ENCODE data around the gene STRN3.
"Not testable (repeated sequence)": the region's sequence is repeated elsewhere in the genome, so short reads cannot be mapped to it uniquely, and the experiment has no call there.

Gene STRN3

DNA sequence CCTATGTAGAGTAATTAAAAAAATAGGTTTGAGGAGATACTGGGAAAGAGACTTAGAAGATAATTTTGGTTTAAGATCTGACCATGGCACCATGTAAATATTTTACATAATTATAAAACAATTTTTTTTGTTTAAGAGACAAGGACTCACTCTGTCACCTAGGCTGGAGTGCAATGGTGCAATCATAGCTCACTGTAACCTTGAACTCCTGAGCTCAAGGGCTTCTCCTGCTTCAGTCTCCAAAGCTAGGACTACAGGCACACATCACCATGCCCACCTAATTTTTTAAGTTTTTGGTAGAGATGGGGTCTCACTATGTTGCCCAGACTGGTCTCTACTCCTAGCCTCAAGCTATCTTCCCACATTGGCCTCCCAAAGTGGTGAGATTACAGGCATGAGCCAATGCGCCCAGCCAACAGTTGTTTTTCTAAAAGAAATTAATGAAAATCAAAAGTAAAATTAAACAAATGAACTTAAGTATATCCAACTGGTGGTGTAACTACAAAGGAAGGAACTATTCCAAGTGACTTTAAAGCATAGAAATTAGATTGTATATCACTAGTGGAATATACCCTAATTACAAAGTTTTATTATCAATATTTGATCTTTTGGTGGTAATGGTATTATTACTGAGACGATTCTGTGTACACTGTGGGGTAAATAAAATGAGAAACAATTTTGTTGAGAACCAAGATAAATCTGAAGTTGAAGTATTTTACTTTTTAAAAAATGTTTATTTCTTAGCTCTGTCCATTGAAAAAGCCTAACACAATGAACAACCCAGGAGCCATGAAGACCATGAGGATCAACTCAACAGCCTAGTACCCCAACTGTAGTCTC is 122.7 kb downstream of the STRN3 start:
- DNase-seq: no peak

DNA sequence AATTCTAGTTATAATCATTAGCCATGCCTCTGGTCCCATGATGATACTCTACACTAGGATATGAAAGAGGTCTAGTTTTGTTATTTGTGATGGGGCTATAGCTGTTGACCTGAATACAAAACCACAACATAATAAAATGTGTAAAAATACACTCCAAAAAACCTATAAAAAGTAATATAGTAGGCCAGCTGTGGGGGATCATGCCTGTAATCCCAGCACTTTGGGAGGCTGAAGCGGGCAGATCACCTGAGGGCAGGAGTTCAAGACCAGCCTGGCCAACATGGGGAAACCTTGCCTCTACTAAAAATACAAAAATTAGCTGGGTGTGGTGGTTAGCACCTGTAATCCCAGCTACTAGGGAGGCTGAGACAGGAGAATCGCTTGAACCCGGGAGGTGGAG is 129.1 kb downstream of the STRN3 start:
- not testable (repeated sequence) for DNase-seq

GRCh38 chr14:30896435-30896834 is 129.7 kb downstream of the STRN3 start:
- DNase-seq: no peak

DNA sequence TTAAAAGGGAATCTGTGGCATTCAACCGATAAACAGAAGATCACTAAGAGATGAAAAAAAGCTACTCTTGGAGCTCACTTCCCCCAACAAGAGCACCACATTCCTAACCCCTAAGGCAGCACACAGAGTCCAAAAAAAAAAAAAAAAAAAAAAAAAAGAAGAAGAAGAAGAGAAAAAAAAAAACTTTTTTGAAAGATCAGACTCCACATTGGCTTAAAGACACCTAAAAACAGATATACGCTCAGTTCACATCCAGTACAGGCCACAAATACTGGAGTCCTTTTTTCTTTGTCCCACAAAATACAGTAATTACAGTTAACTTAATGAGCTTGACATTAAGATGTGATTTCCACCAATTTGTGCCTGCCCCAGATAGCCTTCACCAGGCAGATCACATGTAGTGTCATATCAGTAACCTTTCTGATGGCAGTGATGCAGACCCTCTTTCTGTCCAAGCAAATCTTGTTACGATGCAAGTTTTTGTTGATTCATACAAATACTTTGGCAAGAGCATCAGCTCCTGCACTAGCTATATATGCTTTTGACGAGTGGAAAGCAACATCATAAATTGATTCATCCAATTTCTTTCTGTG is 131.2 kb downstream of the STRN3 start:
- no peak for DNase-seq

GRCh38 chr14:30893819-30894218 is 132.4 kb downstream of the STRN3 start:
- DNase-seq: no peak

GRCh38 chr14:30889244-30889594 is 137.0 kb downstream of the STRN3 start:
- no peak for DNase-seq

DNA sequence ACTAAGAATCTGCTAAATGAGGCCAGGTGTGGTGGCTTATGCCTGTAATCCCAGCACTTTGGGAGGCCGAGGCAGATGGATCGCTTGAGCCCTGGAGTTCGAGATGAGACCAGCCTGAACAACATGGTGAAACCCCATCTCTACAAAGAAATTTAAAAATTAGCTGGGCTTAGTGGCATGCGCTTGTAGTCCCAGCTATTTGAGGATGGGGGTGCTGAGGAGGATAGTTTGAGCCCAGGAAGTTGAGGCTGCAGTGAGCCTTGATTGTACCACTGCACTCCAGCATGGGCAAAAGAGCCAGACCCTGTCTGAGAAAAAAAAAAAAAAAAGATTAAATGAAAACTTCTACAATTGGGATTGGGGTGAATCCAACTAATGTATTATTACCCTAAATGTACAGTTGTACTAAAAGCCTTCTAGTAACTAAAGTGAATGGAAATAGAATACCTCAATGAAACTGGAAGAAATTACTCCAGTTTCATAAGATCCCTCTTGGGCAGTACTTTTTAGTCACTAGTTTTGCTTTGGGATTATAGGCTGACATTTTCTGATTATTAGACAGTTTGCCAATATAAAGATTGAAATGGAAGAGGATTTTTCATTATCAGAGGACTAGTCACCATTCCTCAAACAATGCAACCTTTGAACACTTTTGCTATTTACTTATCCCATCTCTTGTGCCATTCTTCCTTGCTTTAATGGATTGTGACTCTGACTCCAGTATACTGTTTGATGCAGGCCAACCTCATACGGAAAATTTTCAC is 137.5 kb downstream of the STRN3 start:
- DNase-seq: no peak

GRCh38 chr14:30885840-30886740 is 140.1 kb downstream of the STRN3 start:
- DNase-seq: no peak

- DNase-seq: no peak
Measured at GRCh38 chr14:30884901-30885300, 141.3 kb downstream of the STRN3 start.

DNA sequence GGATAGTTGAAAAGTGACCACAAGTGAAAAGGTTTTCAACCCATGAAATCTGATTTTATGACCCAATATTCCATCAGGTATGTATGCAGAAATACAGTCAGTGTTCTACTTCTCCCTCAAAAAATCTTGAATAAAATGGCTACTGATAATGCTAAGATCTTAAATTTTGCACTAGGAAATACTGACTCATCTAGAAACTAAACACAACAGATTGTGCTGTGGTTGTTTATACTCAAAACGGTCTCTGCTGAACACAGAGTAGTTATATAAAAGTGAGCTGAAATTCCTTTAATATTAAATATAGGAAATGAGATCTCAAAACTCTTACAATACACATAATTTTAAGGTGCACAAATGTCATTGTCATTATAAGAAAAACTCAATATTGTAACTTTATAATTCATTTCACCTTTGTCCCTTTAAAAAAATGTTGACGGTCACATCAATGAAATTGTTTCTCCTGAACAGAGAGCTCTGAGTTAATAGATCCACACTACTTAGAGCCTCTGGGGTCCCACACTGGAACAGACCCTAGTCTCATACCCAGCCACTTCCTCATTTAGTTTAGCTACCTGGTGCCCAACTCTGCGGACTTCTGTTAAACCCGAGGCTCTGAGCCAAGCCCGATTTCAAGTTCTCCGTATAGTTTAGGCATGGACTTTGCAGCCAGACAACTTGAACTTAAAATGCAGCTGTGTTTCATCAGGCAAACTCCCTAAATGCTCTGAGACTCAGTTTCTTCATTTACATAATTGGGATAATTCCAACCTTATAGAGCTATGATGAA is 142.5 kb downstream of the STRN3 start:
- DNase-seq: no peak

- no peak for DNase-seq
Measured at GRCh38 chr14:30882431-30882830, 143.7 kb downstream of the STRN3 start.

DNA sequence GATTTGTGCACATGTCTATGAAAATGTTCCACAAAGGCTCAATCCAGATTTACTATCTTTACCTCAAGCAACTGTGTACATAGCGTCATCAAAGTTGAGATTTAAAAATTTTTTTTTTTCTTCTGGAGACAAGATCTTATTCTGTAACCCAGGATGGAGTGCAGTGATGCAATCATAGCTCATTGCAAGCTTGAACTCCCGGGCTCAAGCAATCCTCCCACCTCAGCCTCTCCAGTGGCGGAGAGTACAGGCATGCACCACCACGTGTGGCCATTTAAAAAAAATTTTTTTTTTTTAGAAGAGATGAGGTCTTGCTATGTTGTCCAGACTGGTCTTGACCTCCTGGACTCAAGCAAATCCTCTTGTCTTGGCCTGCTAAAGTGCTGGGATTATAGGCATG is 149.5 kb downstream of the STRN3 start:
- no peak for DNase-seq

DNA sequence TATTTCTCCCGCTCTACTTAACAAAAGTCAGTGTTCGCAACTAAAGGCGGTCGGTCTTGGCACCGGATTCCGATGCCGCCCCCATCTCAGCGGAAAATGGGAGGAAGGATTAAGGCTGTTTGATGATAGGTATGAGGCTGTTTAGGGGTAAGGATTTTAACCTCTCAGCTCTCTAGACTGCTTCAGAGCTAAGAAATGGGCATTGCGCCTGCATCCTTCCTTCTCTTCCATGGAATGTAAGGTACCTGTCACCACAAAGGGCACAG is 150.5 kb downstream of the STRN3 start:
- no peak for DNase-seq

DNA sequence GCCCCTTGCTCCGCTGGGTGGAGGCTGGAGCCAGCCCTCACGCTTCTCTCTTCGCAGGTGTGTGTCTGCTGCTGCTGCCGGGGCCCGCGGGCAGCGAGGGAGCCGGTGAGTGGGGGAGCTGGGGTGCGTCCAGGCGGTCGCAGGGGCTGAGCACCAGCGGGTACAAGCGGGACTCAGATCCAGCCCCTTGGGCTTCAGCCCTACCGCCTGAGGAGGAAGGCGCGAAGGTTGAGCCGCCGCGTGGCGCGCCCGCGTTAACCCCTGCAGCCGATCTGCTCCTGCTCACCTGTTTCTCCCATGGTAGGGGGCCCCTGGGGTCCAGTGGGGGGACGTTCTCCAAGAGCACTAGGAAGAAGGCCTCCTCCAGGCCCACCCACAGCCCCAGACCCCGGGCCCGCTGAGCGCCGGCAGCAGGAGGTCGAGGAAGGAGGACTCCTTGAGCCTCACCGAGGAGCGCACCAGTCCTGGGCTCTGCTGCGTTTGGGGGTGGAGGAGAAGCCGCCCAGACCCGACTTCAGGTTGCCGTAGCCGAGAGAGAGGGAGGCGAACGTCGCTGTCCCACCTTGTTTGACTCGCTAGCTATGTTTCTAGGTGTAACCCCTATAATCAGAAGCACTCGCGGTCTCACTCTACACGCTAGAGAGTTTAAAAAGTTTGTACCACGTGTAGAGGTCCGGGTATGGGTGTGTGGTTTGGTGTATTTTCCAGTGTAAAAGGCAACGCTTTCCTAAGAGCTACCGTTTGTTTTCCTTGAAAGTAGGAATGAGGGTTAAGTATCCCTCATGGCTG is 151.0 kb downstream of the STRN3 start:
- DNase-seq: no peak

GRCh38 chr14:30874120-30874998 is 151.8 kb downstream of the STRN3 start, which contains the start of gene COCH:
Gene COCH (plus strand): TSS chr14:30874559. CDS start chr14:30874939, 380 bp downstream.
- DNase-seq: peak; percentile 72

- DNase-seq: no peak
Measured at GRCh38 chr14:30873308-30874119, 152.7 kb downstream of the STRN3 start.

DNA sequence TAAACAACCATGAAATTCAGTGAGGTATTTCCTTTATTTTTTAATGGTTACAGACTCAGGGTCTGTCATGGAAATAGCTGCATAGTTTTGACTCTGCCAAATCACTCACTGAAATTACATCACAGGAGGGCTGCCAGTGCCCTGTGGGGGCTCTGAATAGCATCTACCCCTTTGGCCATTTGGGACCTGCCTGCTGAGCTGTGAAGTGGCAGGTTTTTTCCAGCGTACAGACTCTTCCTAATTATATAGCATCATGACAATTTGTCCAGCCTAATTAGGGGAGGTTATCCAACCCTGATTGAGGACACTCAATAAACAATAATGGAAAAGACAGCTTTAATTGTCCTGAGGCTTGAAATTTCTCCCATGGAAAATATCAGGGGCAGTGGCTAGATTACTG is 153.6 kb downstream of the STRN3 start:
- DNase-seq: no peak

DNA sequence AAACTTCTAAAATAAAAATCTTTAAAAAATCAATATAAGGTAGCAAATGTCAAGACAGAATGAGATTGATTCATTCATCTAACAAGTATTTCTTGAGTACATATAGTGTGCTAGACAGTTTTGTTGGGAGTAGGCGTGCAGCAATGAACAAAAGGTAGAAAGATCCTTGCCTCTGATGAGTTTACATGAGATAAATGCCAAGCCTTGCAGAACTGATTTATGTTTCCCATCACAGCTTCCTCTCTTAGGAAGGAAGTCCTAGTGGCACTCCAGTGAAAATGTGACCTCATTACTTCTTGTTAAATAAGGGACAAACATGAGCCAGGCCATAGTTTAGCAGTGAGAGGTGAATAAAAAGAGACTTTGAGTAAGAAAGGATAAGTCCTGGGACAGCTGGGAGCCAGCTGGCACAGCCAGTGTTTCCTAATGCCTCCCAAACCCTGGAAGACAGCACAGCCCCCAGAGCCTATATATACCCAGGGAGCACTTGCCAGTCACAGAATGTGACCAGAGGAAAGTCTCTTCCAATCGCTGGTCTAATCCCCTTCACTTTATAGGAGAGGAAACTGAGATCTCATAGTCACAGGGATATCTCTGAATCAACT is 156.5 kb downstream of the STRN3 start:
- no peak for DNase-seq

DNA sequence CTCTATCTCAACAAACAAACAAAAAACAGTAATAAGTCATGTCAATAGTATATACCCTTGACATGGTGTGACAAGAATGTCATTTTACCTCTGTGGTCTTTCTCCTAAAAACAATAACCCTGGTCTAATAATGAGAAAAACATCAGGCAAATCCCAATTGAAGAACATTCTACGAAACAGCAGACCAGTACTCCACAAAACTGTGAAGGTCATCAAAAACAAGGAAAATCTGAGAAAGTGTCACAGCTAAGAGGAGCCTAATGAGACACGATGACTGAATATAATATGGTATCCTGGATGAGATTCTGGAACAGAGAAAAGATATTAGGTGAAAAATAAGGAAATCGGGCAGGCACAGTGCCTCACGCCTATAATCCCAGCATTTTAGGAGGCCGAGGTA is 157.4 kb downstream of the STRN3 start:
- DNase-seq: no peak
